HG03108 (cell line): ENCODE results near the gene ABLIM3.

Source experiments
- ATAC-seq: cut with Tn5 transposase; IDR thresholded peaks from one replicate; pipeline ENCODE4 v1.9.1; 2021; ENCODE audit warnings: moderate library complexity; ENCODE audit not compliant: unreplicated experiment

ABLIM3 gene

GRCh38 chr5:149301744-149302380, 160.6 kb downstream of the ABLIM3 start:
- no peak for ATAC-seq

DNA sequence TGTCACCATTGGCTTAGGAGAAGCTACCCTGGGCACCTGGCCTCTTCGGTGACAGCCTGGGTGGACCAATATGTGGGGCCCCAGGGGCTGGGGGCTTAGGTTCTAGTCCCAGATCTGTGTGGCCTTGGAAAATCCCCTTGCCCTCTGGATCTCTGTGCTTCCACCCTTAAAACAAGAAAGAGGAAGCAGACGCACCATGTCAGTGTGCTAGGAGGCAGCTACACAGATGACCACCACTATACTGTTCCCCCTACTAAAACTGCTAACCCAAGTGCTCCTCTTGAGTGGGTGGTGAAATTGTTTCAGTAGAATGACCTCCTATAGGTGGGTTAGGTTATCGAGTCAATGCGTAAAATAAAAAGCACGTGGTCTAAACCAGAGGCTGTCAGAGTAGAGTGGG, 161.3 kb downstream of the ABLIM3 start:
- ATAC-seq, result no peak

DNA sequence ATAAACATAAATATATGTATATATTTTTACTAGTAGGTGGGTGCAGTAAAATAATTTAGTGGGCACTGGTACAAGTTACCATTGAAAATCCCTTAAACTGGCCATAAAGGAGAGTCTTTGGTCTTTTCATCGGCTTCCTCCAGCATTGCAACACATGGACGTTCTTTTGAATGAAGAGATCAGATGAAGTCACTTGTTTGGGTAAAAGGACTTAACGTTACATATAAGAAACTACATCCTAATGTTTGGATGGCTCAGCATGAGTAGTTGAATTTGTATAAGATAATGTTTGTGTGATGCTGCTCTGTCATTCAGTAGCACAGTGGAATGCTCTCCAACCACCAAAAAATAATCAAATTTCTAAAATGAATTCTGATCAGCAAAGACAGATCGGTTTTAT, 161.9 kb downstream of the ABLIM3 start:
- no peak for ATAC-seq

- no peak for ATAC-seq
Measured at GRCh38 chr5:149304195-149305078, 163.1 kb downstream of the ABLIM3 start.

- ATAC-seq, result no peak
Measured at GRCh38 chr5:149309354-149309753, 168.1 kb downstream of the ABLIM3 start.
